NCI-H345 treated with DMSO at 0.1 percent for 48 hours (cell line): Measurements from ENCODE around the gene ZNF732.
"Not testable (repeated sequence)": the region's sequence is repeated elsewhere in the genome, so short reads cannot be mapped to it uniquely, and the experiment has no call there.

ENCODE experiments used
- DNase-seq: peaks from one replicate; lab custom pipeline; 2025; ENCODE audit not compliant: unreplicated experiment; lab: John Stamatoyannopoulos, UW

ZNF732 gene

DNA sequence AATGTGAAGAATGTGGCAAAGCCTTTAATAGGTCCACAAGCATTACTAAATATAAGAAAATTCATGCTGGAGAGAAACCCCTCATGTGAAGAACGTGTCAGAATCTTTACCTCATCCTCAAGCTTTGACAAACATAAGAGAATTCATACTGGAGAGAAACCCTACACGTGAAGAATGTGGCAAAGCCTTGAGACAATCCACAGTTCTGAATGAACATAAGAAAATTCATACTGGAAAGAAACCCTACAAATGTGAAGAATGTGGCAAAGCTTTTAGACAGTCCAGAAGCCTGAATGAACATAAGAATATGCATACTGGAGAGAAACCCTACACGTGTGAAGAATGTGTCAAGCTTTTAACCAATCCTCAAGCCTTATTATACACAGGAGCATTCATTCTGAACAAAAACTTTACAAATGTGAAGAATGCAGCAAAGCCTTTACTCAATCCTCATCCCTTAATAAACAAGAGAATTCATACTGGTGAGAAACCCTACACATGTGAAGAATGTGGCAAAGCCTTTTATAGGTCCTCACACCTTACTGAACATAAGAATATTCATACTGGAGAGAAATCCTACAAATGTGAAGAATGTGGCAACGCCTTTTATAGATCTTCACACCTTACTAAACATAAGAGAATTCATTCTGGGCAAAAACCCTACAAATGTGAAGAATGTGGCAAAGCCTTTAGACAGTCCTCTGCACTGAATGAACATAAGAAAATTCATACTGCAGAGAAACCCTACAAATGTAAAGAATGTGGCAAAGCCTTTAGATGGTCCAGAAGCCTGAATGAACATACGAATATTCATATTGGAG, 51.1 kb downstream of the ZNF732 start:
- no peak for DNase-seq

DNA sequence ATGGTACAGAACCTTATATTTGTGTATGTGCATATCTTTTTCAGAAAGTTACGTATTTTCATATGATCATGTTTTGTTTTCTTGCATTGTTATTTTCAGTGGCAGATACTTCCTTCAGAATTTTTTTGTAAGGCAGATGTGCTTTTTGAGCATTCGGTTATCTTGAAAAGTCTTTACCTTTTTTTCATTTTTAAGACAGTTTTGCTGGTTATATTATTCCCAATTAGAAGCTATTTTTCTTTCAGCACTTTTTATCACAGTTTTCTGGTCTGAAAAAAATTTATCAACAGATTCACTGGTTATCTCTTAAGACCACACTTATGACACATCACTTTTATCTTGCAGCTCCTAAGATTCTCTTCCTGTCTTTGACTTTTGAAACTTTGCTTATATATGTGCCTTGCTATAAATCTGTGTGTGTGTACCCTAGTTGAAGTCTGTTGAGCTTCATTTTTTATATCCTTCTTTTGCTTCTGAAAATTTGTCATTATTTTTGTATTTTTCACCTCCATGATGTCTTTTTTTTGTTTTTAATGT, 53.1 kb downstream of the ZNF732 start:
- DNase-seq, result no peak

DNA sequence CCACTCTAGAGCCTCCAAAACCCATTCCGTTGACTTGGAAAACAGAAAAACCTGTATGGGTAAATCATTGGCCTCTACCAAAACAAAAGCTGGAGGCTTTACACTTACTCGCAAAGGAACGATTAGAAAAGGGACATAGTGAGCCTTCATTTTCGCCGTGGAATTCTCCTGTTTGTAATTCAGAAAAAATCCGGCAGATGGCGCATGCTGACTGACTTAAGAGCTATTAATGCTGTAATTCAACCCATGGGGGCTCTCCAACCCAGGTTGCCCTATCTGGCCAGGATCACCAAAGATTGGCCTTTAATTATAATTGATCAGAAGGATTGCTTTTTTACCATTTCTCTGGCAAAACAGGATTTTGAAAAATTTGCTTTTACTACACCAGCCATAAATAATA, 60.8 kb downstream of the ZNF732 start:
- no peak for DNase-seq

GRCh38 chr4:243426-243825, 61.8 kb downstream of the ZNF732 start:
- DNase-seq, result peak; percentile 0

- no peak for DNase-seq
Observed at GRCh38 chr4:242121-242848, 63.0 kb downstream of the ZNF732 start.

- DNase-seq, result not testable (repeated sequence)
Observed at GRCh38 chr4:241411-241810, 63.9 kb downstream of the ZNF732 start.

DNA sequence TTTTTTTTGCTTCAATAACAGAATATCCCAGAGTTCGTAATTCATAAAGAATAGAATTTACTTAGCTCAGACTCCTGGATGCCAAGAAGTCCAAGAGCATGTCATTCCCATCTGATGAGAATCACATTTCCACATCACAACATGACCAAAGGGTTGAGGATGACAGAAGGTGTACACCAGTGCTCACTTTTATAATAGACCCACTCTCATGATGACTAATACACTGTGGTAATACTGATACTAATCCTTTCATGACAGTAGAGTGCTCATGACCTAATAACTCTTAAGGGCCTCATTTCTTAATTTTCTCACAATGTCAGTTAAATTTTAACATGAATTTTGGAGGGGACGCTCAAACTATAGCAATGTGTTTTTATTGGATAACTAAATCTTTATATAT, 69.2 kb downstream of the ZNF732 start:
- DNase-seq, result no peak

DNA sequence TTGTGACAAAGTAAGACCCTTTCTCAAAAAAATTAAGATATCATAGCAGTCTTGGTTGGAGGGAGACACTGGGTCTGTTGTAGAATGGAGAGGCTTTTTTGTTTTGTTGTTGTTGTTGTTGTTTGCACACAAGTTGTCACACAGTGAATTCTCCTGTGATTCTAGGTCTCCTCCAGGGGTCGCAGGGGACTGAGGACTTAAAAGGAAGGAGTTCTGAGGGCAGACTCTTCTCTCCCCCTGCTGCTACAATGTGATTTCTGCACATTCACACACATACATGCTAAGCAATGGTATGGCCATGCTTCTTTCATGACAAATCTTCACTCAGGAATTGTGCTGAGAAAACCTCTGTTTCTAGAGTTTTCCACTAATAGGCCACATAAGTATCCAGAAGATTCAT, 71.1 kb downstream of the ZNF732 start:
- no peak for DNase-seq

DNA sequence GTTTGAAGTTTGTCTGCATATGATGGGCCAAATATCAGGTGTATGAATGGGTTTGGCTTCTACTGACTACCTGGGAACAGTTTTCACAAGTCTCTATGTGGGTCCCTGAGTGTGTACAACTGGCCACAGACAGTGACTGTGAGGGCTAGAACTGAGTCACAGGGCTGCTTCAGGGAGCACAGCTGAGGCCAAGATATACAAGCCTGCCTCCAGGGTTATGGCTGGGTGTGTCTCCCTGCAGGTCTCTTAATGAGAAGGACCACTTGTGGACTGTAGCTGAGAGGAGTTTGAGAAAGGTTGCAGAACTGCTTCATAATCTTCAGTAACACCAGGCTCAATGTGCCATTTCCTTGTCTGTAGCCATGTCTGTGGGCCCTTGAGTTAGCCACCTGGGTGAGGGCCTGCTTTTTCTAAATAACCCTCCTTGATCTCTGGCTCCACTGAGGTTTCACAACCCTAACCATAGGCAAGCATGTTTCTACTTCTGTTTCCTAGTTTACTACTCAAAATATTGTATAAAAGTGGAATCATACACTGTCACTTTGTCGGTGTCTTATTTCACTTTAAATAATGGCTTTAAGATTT, 81.3 kb downstream of the ZNF732 start:
- DNase-seq, result no peak
